Naive B cell (primary cell): ENCODE measurements around the gene GRM5. TPM values are rescaled to one million over a fixed set of nuclear protein-coding genes. Genes with fewer than 3 reads are reported as not detected.
"Not testable (repeated sequence)": the region's sequence is repeated elsewhere in the genome, so short reads cannot be mapped to it uniquely, and the experiment has no call there.

Experiments
- ATAC-seq, 2 donors: fragments of 150-1000 bp; cut with Tn5 transposase; 2 replicates each; pipeline ENCODE4 v1.10.0; 2021; ENCODE audit warnings: low read depth in 2 of 2, mild to moderate bottlenecking in 2 of 2, moderate library complexity in 2 of 2
- DNase-seq: peaks from one replicate; pipeline ENCODE4 v3.0.0; 2022
- H3K27ac Mint-ChIP-seq, 6 donors: one replicate each; pipeline ENCODE4 v1.8.0; 2020 to 2022; ENCODE audit warnings: mild to moderate bottlenecking in 6 of 6, mixed read lengths in 6 of 6, moderate library complexity in 5 of 6, inconsistent platforms in 2 of 6
- H3K27me3 Mint-ChIP-seq, 3 donors: one replicate each; pipeline ENCODE4 v1.8.0; 2021 to 2022; ENCODE audit warnings: mixed read lengths in 3 of 3, mild to moderate bottlenecking in 1 of 3
- H3K36me3 Mint-ChIP-seq, 2 donors: one replicate each; pipeline ENCODE4 v1.8.0; 2020 to 2022; ENCODE audit warnings: mixed read lengths in 2 of 2, inconsistent platforms in 1 of 2, mild to moderate bottlenecking in 1 of 2
- H3K4me1 Mint-ChIP-seq, 3 donors: one replicate each; pipeline ENCODE4 v1.8.0; 2020 to 2022; ENCODE audit warnings: mixed read lengths in 3 of 3, inconsistent platforms in 1 of 3, mild to moderate bottlenecking in 1 of 3, moderate library complexity in 1 of 3
- H3K4me3 Mint-ChIP-seq, 8 donors: one replicate each; pipeline ENCODE4 v1.8.0; 2020 to 2022; ENCODE audit warnings: mild to moderate bottlenecking in 8 of 8, mixed read lengths in 8 of 8, moderate library complexity in 8 of 8, inconsistent platforms in 2 of 8
- H3K9me3 Mint-ChIP-seq, 7 donors: one replicate each; pipeline ENCODE4 v1.8.0; 2020 to 2022; ENCODE audit warnings: mixed read lengths in 7 of 7, mild to moderate bottlenecking in 5 of 7, inconsistent platforms in 2 of 7, moderate library complexity in 1 of 7
- polyA plus RNA-seq, 6 donors: library from polyadenylated mRNA; unstranded; fragments of 300-500 nt; fragmentation: Illumina TruSeq; gene quantifications; one replicate each; pipeline ENCODE4 v1.2.3, GENCODE V29; 2021; ENCODE audit warnings: low read depth in 6 of 6

GRM5 gene
- polyA plus RNA-seq, 6 donors from 2014 or later, result not detected

GRCh38 chr11:88541006-88541405, 524.8 kb downstream of the GRM5 start:
- Mint-ChIP-seq H3K27me3 (peaks cover 0 to 5% (median 0%) of the 10 kb centered on the region in 3 donors), H3K4me1 (no peaks in the 10 kb centered on the region), H3K36me3 (no peaks in the 10 kb centered on the region), H3K9me3 (no peaks in the 10 kb centered on the region), H3K27ac (no peak overlapping the region), H3K4me3 (no peak overlapping the region)
- ATAC-seq (no peak), DNase-seq (no peak)

GRCh38 chr11:88538098-88538497, 527.7 kb downstream of the GRM5 start:
- H3K9me3 Mint-ChIP-seq, result no peaks in the 10 kb centered on the region
- peaks cover 0 to 5% (median 0%) of the 10 kb centered on the region in 3 donors for H3K27me3 Mint-ChIP-seq
- H3K27ac Mint-ChIP-seq, result no peak overlapping the region
- H3K4me3 Mint-ChIP-seq, result no peak overlapping the region
- H3K36me3 Mint-ChIP-seq, result no peaks in the 10 kb centered on the region
- ATAC-seq, result no peak
- DNase-seq, result no peak
- no peaks in the 10 kb centered on the region for H3K4me1 Mint-ChIP-seq

- no peak overlapping the region for H3K27ac Mint-ChIP-seq
- no peak overlapping the region for H3K4me3 Mint-ChIP-seq
- no peak for DNase-seq
These were observed 528.2 kb downstream of the GRM5 start for GRCh38 chr11:88537613-88538012.

GRCh38 chr11:88536616-88537265, 529.0 kb downstream of the GRM5 start:
- Mint-ChIP-seq H3K27ac (no peak overlapping the region), H3K36me3 (no peaks in the 10 kb centered on the region), H3K27me3 (no peaks in the 10 kb centered on the region), H3K4me1 (no peaks in the 10 kb centered on the region), H3K9me3 (no peaks in the 10 kb centered on the region), H3K4me3 (no peak overlapping the region)
- DNase-seq, result no peak
- ATAC-seq, result no peak

More at GRCh38 chr11:88537613-88538012, 528.2 kb downstream of the GRM5 start:
- ATAC-seq, result no peak
- H3K4me1 Mint-ChIP-seq, result no peaks in the 10 kb centered on the region
- no peaks in the 10 kb centered on the region for H3K36me3 Mint-ChIP-seq
- H3K27me3 Mint-ChIP-seq, result peaks cover 0 to 5% (median 0%) of the 10 kb centered on the region in 3 donors
- H3K9me3 Mint-ChIP-seq, result no peaks in the 10 kb centered on the region

GRCh38 chr11:88535916-88536547, 529.8 kb downstream of the GRM5 start:
- DNase-seq, result no peak
- H3K4me1 Mint-ChIP-seq, result no peaks in the 10 kb centered on the region

DNA sequence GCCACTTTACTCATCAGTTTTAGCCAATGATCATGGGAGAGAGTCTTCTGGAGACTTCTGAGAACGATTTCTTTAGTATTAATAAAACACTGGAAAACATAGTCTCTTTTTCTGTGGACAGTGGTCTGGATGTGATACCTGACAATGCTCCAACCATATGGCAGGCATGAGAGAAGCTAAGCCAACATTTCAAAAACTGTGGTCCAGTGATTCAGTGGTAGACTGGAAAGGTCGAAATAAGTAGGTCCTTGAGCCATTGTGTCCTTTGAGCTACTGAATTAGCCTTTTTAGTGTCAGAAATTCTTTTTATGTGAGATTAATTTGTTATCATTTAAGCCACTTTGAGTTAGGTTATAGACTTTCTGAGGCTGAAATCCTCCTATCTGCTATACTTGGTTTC, 530.5 kb downstream of the GRM5 start:
- Mint-ChIP-seq H3K27ac (no peak overlapping the region), H3K9me3 (no peaks in the 10 kb centered on the region), H3K4me1 (no peaks in the 10 kb centered on the region), H3K27me3 (peaks cover 0 to 4% (median 0%) of the 10 kb centered on the region in 3 donors), H3K4me3 (no peak overlapping the region), H3K36me3 (no peaks in the 10 kb centered on the region)
- DNase-seq (no peak), ATAC-seq (no peak)

More at GRCh38 chr11:88535916-88536547, 529.8 kb downstream of the GRM5 start:
- H3K27me3 Mint-ChIP-seq, result peaks cover 0 to 1% (median 0%) of the 10 kb centered on the region in 3 donors
- no peak overlapping the region for H3K27ac Mint-ChIP-seq
- no peaks in the 10 kb centered on the region for H3K9me3 Mint-ChIP-seq
- H3K4me3 Mint-ChIP-seq, result no peak overlapping the region
- no peak for ATAC-seq
- H3K36me3 Mint-ChIP-seq, result no peaks in the 10 kb centered on the region

DNA sequence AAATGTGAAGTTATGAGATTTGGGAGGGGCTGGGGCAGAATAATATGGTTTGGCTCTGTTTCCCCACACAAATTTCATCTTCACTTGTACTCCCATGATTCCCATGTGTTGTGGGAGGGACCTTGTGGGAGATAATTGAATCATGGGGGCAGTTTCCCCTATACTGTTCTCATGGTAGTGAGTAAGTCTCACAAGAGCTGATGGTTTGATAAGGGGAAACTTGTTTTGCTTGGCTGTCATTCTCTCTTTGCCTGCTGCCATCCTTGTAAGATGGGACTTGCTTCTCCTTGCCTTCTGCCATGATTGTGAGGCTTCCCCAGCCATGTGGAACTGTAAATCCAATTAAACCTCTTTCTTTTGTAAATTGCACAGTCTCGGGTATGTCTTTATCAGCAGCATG, 531.1 kb downstream of the GRM5 start:
- H3K27me3 Mint-ChIP-seq, H3K4me1 Mint-ChIP-seq, H3K9me3 Mint-ChIP-seq, H3K36me3 Mint-ChIP-seq, DNase-seq, H3K27ac Mint-ChIP-seq, ATAC-seq, H3K4me3 Mint-ChIP-seq: not testable (repeated sequence)

DNA sequence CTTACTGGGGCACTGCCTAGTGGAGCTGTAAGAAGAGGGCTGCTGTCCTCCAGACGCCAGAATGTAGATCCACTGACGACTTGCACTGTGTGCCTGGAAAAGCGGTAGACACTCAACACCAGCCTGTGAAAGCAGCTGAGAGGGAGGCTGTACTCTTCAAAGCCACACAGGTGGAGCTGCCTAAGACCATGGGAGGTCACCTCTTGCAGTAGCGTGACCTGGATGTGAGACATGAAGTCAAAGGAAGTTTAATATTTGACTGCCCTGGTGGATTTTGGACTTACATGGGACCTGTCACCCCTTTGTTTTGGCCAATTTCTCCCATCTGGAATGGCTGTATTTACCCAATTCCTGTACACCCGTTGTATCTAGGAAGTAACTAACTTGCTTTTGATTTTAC, 531.6 kb downstream of the GRM5 start:
- no peaks in the 10 kb centered on the region for H3K36me3 Mint-ChIP-seq
- no peak overlapping the region for H3K27ac Mint-ChIP-seq
- no peaks in the 10 kb centered on the region for H3K4me1 Mint-ChIP-seq
- peaks cover 0 to 4% (median 0%) of the 10 kb centered on the region in 3 donors for H3K27me3 Mint-ChIP-seq
- no peaks in the 10 kb centered on the region for H3K9me3 Mint-ChIP-seq
- DNase-seq (no peak), ATAC-seq (no peak)
- no peak overlapping the region for H3K4me3 Mint-ChIP-seq

DNA sequence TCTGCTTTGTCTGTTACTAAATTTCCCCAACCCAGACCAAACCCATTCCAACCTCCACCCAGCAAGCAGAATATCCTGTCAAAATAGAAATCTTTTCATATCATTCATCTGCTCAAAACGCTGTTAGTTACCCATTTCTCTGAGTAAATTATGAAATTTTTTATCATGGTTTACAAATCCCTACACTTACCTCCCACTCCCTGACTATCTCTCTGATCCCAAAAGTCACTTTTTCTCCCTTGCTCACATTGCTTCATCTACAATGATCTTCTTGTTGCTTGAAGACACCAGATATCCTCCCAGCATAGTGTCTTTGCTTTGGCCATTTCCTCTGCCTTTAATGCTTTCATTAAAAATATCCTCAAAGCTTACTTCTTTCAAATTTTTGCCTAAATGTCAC, 532.8 kb downstream of the GRM5 start:
- Mint-ChIP-seq H3K4me3 (no peak overlapping the region), H3K9me3 (no peaks in the 10 kb centered on the region), H3K27me3 (peaks cover 0 to 8% (median 0%) of the 10 kb centered on the region in 3 donors), H3K4me1 (no peaks in the 10 kb centered on the region), H3K27ac (no peak overlapping the region), H3K36me3 (no peaks in the 10 kb centered on the region)
- ATAC-seq (no peak), DNase-seq (no peak)

DNA sequence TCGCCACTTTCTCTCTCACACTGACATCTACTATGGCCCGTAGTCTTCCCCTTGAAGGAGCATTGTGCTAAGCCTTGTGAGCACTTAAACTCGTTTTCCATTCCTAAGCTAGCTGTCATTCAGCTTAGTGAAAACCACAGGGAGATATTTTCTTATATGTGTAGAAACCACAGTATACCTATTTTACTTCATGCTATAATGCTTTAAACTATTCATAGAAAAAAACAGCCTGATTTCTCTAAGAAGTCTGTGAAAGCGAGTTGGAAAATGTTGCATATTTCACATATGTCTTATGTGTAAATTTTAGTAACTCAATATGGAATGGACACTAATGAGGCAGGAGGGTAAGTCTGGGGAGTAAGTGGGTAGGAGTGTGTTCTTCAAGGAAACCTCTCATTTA, 534.0 kb downstream of the GRM5 start:
- ATAC-seq, result no peak
- peaks cover 0 to 8% (median 0%) of the 10 kb centered on the region in 3 donors for H3K27me3 Mint-ChIP-seq
- no peaks in the 10 kb centered on the region for H3K4me1 Mint-ChIP-seq
- H3K27ac Mint-ChIP-seq, result no peak overlapping the region
- H3K4me3 Mint-ChIP-seq, result no peak overlapping the region
- no peaks in the 10 kb centered on the region for H3K36me3 Mint-ChIP-seq
- no peaks in the 10 kb centered on the region for H3K9me3 Mint-ChIP-seq
- no peak for DNase-seq

- ATAC-seq (no peak), DNase-seq (no peak)
- no peaks in the 10 kb centered on the region for H3K4me1 Mint-ChIP-seq
- no peaks in the 10 kb centered on the region for H3K36me3 Mint-ChIP-seq
- H3K4me3 Mint-ChIP-seq, result no peak overlapping the region
- H3K9me3 Mint-ChIP-seq, result peaks cover 0 to 3% (median 0%) of the 10 kb centered on the region in 7 donors
- H3K27me3 Mint-ChIP-seq, result peaks cover 0 to 8% (median 0%) of the 10 kb centered on the region in 3 donors
- no peak overlapping the region for H3K27ac Mint-ChIP-seq
These were observed 536.4 kb downstream of the GRM5 start for GRCh38 chr11:88529426-88529825.

- H3K36me3 Mint-ChIP-seq, result no peaks in the 10 kb centered on the region
- peaks cover 0 to 3% (median 0%) of the 10 kb centered on the region in 7 donors for H3K9me3 Mint-ChIP-seq
These were observed 542.3 kb downstream of the GRM5 start for GRCh38 chr11:88523386-88524071.

GRCh38 chr11:88522624-88523385, 543.0 kb downstream of the GRM5 start:
- DNase-seq (no peak), ATAC-seq (no peak)
- H3K36me3 Mint-ChIP-seq, result no peaks in the 10 kb centered on the region
- H3K27me3 Mint-ChIP-seq, result peaks cover 0 to 2% (median 0%) of the 10 kb centered on the region in 3 donors
- H3K4me1 Mint-ChIP-seq, result no peaks in the 10 kb centered on the region
- peaks cover 0 to 3% (median 0%) of the 10 kb centered on the region in 7 donors for H3K9me3 Mint-ChIP-seq
- no peak overlapping the region for H3K4me3 Mint-ChIP-seq
- H3K27ac Mint-ChIP-seq, result no peak overlapping the region

More at GRCh38 chr11:88523386-88524071, 542.3 kb downstream of the GRM5 start:
- no peak overlapping the region for H3K4me3 Mint-ChIP-seq
- ATAC-seq (no peak), DNase-seq (no peak)
- H3K4me1 Mint-ChIP-seq, result no peaks in the 10 kb centered on the region
- no peak overlapping the region for H3K27ac Mint-ChIP-seq
- H3K27me3 Mint-ChIP-seq, result no peaks in the 10 kb centered on the region
